Caco-2 (cell line): ENCODE measurements around the gene SPEM2. TPM values are rescaled to one million over a fixed set of nuclear protein-coding genes. Genes with fewer than 3 reads are reported as not detected.
A peak's percentile ranks its signal among the peaks of the same experiment; 100 is the strongest.

Experiments used
- BruUV-seq: library from RNA; stranded (reverse); fragments of 400-500 nt; replicated peaks from 2 replicates; lab custom pipeline; 2021; lab: Mats Ljungman, UMichigan
- CTCF ChIA-PET: fragments of 300-600 bp; sonication (Branson Sonifier 250); formaldehyde crosslinking; loops from one replicate; lab custom pipeline; 2022; ENCODE audit warnings: antibody characterized with exemption; lab: Charles Lee
- POLR2A ChIA-PET: fragments of 300-600 bp; sonication (Branson Sonifier 250); formaldehyde crosslinking; loops from one replicate; lab custom pipeline; 2022; ENCODE audit warnings: antibody characterized with exemption; lab: Charles Lee
- DNase-seq, 2 experiments: peaks; one replicate each; pipeline versions ENCODE4 v3.0.0 to v3.0.0-alpha.2; 2020 to 2022
- H3K27me3 ChIP-seq: replicated peaks from 2 replicates; pipeline ENCODE4 v1.6.0; 2011; ENCODE audit warnings: low read length; ENCODE audit not compliant: control insufficient read depth, insufficient read depth
- H3K36me3 ChIP-seq: 2 replicates; pipeline ENCODE4 v1.5.1; 2011; ENCODE audit warnings: low read length; ENCODE audit not compliant: control insufficient read depth, insufficient read depth
- H3K4me1 ChIP-seq: fragments of 250-450 bp; sonication (Bioruptor Pico); 2 replicates; pipeline ENCODE4 v1.5.1; 2020; ENCODE audit warnings: mild to moderate bottlenecking
- H3K4me3 ChIP-seq: 2 replicates; pipeline ENCODE4 v1.5.1; 2011; ENCODE audit warnings: low read depth, mild to moderate bottlenecking, control low read depth, low read length
- H3K9me3 ChIP-seq: fragments of 250-450 bp; sonication (Bioruptor Pico); 2 replicates; pipeline ENCODE4 v1.5.1; 2020; ENCODE audit warnings: mild to moderate bottlenecking, moderate library complexity
- H3K27ac Mint-ChIP-seq: one replicate; pipeline ENCODE4 v1.8.0; 2022; ENCODE audit warnings: mixed read lengths; ENCODE audit not compliant: unreplicated experiment
- H3K27me3 Mint-ChIP-seq: one replicate; pipeline ENCODE4 v1.8.0; 2022; ENCODE audit warnings: mixed read lengths; ENCODE audit not compliant: insufficient read depth, unreplicated experiment
- H3K36me3 Mint-ChIP-seq: one replicate; pipeline ENCODE4 v1.8.0; 2022; ENCODE audit warnings: mild to moderate bottlenecking, mixed read lengths; ENCODE audit not compliant: insufficient read depth, unreplicated experiment
- H3K4me1 Mint-ChIP-seq: one replicate; pipeline ENCODE4 v1.8.0; 2022; ENCODE audit warnings: low read depth, mixed read lengths; ENCODE audit not compliant: unreplicated experiment
- H3K4me3 Mint-ChIP-seq: one replicate; pipeline ENCODE4 v1.8.0; 2022; ENCODE audit warnings: mild to moderate bottlenecking, moderate library complexity, mixed read lengths; ENCODE audit not compliant: unreplicated experiment
- H3K9me3 Mint-ChIP-seq: one replicate; pipeline ENCODE4 v1.8.0; 2022; ENCODE audit warnings: mixed read lengths; ENCODE audit not compliant: unreplicated experiment
- CTCF ChIP-seq, 2 experiments: fragments of 200-600 bp in 1 of 2; IDR thresholded peaks; 1 replicate in 1 of 2; 2 replicates in 1 of 2; pipeline versions ENCODE4 v1.5.1 to v1.8.0; 2011 to 2022; ENCODE audit warnings: antibody characterized with exemption in 1 of 2, control low read depth in 1 of 2, inconsistent platforms in 1 of 2, low read depth in 1 of 2, low read length in 1 of 2, mild to moderate bottlenecking in 1 of 2, moderate library complexity in 1 of 2; ENCODE audit not compliant: insufficient read depth in 1 of 2, severe bottlenecking in 1 of 2, unreplicated experiment in 1 of 2
- intact Hi-C: fragments of 100-400 bp; cut with micrococcal nuclease; formaldehyde crosslinking; loops from one replicate; pipeline ENCODE4 v1.10.0; 2022; ENCODE audit not compliant: unreplicated experiment
- total RNA-seq: library from RNA; stranded (reverse); gene quantifications from 2 replicates; pipeline ENCODE4 v1.2.3, GENCODE V29; 2022

The SPEM2 gene
- total RNA-seq, 1 experiment from 2014 or later, result not detected

GRCh38 chr17:7476494-7476893 is 51.1 kb downstream of the SPEM2 start:
- no peak for DNase-seq
- H3K36me3 ChIP-seq, result no peaks in the 10 kb centered on the region
- no peaks in the 10 kb centered on the region for H3K9me3 ChIP-seq
- H3K27me3 ChIP-seq, result no peaks in the 10 kb centered on the region
- BruUV-seq, result no TSS peak
- Mint-ChIP-seq H3K9me3 (no peaks in the 10 kb centered on the region), H3K27ac (peak overlapping the region; percentile 66), H3K4me3 (peak overlapping the region; percentile 23), H3K36me3 (peaks cover 21% of the 10 kb centered on the region), H3K4me1 (peaks cover 26% of the 10 kb centered on the region), H3K27me3 (no peaks in the 10 kb centered on the region)
- TF ChIP-seq CTCF (IDR thresholded peaks at IDR 0.05; ENCODE audit: insufficient read depth in 1 of 2, low read depth in 1 of 2, low read length in 1 of 2, severe bottlenecking in 1 of 2, unreplicated experiment in 1 of 2), result no peak
- POLR2A ChIA-PET, result no interaction called here
- intact Hi-C loops, result loop anchor here (5.0 kb wide), 1 partner anchor 124 kb away; the partner anchor contains the start of gene KCTD11
- H3K4me3 ChIP-seq, result no peak overlapping the region
- peaks cover 23% of the 10 kb centered on the region for H3K4me1 ChIP-seq
- CTCF ChIA-PET, result no interaction called here

- no peaks in the 10 kb centered on the region for H3K9me3 ChIP-seq
- no peaks in the 10 kb centered on the region for H3K36me3 ChIP-seq
- H3K27me3 Mint-ChIP-seq, result no peaks in the 10 kb centered on the region
- no peaks in the 10 kb centered on the region for H3K27me3 ChIP-seq
- CTCF ChIA-PET, result no interaction called here
- H3K4me1 Mint-ChIP-seq, result peaks cover 30% of the 10 kb centered on the region
- DNase-seq, result no peak
- intact Hi-C loops, result loop anchor here (5.0 kb wide), 1 partner anchor 125 kb away; the partner anchor contains the start of gene KCTD11
- H3K4me3 Mint-ChIP-seq, result peak overlapping the region; percentile 70
- H3K36me3 Mint-ChIP-seq, result peaks cover 22% of the 10 kb centered on the region
- H3K27ac Mint-ChIP-seq, result peak overlapping the region; percentile 66
- BruUV-seq, result TSS peak; percentile 10
- TF ChIP-seq CTCF (IDR thresholded peaks at IDR 0.05; ENCODE audit: insufficient read depth in 1 of 2, low read depth in 1 of 2, low read length in 1 of 2, severe bottlenecking in 1 of 2, unreplicated experiment in 1 of 2), result no peak
- POLR2A ChIA-PET, result no interaction called here
- no peak overlapping the region for H3K4me3 ChIP-seq
- no peaks in the 10 kb centered on the region for H3K9me3 Mint-ChIP-seq
- H3K4me1 ChIP-seq, result peaks cover 23% of the 10 kb centered on the region
Observed at GRCh38 chr17:7476951-7477350, 51.5 kb downstream of the SPEM2 start.

Other genes starting within 250 kb of the SPEM2 start
- gene ASGR1, start 246.2 kb upstream of the SPEM2 start, total RNA-seq, result 8.3 and 9.2 TPM in 2 replicates
- 0.98 and 1.8 TPM in 2 replicates for gene DLG4, start 205.8 kb upstream of the SPEM2 start, total RNA-seq
- gene ACADVL, start 205.7 kb upstream of the SPEM2 start, total RNA-seq, result 133 and 164 TPM in 2 replicates
- 38.3 and 41.3 TPM in 2 replicates for gene DVL2, start 191.1 kb upstream of the SPEM2 start, total RNA-seq
- 20.5 and 20.6 TPM in 2 replicates for gene PHF23, start 186.2 kb upstream of the SPEM2 start, total RNA-seq
- gene GABARAP, start 183.2 kb upstream of the SPEM2 start, total RNA-seq, result 129 and 140 TPM in 2 replicates
- gene CTDNEP1, start 173.9 kb upstream of the SPEM2 start, total RNA-seq, result 68.6 and 71.1 TPM in 2 replicates
- 43.2 and 43.3 TPM in 2 replicates for gene ELP5, start 173.4 kb upstream of the SPEM2 start, total RNA-seq
- 111 and 115 TPM in 2 replicates for gene CLDN7, start 163.1 kb upstream of the SPEM2 start, total RNA-seq
- 0.35 and 0.88 TPM in 2 replicates for gene SLC2A4, start 143.9 kb upstream of the SPEM2 start, total RNA-seq
- gene YBX2, start 131.0 kb upstream of the SPEM2 start, total RNA-seq, result 21.1 and 27.6 TPM in 2 replicates
- gene EIF5A, start 118.0 kb upstream of the SPEM2 start, total RNA-seq, result 345 and 388 TPM in 2 replicates
- gene GPS2, start 110.3 kb upstream of the SPEM2 start, total RNA-seq, result 36.0 and 39.2 TPM in 2 replicates
- gene NEURL4, start 96.3 kb upstream of the SPEM2 start, total RNA-seq, result 29.5 and 31.1 TPM in 2 replicates
- 1.6 TPM in 1 of 2 replicates, not detected in the other for gene ACAP1, start 89.1 kb upstream of the SPEM2 start, total RNA-seq
- gene KCTD11, start 73.5 kb upstream of the SPEM2 start, total RNA-seq, result 5.1 and 5.4 TPM in 2 replicates
- gene TMEM95, start 70.5 kb upstream of the SPEM2 start, total RNA-seq, result not detected in 2 replicates
- 6.1 and 6.4 TPM in 2 replicates for gene TNK1, start 44.5 kb upstream of the SPEM2 start, total RNA-seq
- 12.7 and 14.5 TPM in 2 replicates for gene PLSCR3, start 31.1 kb upstream of the SPEM2 start, total RNA-seq
- gene TMEM256, start 21.5 kb upstream of the SPEM2 start, total RNA-seq, result 40.2 and 41.3 TPM in 2 replicates
- 12.6 and 16.1 TPM in 2 replicates for gene NLGN2, start 17.8 kb upstream of the SPEM2 start, total RNA-seq
- 0.52 TPM in 1 of 2 replicates, not detected in the other for gene SPEM1, start 5.3 kb upstream of the SPEM2 start, total RNA-seq
- not detected in 2 replicates for gene SPEM3, start 3.2 kb downstream of the SPEM2 start, total RNA-seq
- gene TMEM102, start 9.8 kb downstream of the SPEM2 start, total RNA-seq, result 2.9 and 3.7 TPM in 2 replicates
- 0.91 and 1.3 TPM in 2 replicates for gene FGF11, start 13.9 kb downstream of the SPEM2 start, total RNA-seq
- gene CHRNB1, start 19.4 kb downstream of the SPEM2 start, total RNA-seq, result 1.7 and 2.6 TPM in 2 replicates
- 15.5 and 16.5 TPM in 2 replicates for gene ZBTB4, start 54.0 kb downstream of the SPEM2 start, total RNA-seq
- gene SLC35G6, start 55.8 kb downstream of the SPEM2 start, total RNA-seq, result not detected in 2 replicates
- 69.8 and 72.1 TPM in 2 replicates for gene POLR2A, start 58.8 kb downstream of the SPEM2 start, total RNA-seq
- not detected in 2 replicates for gene TNFSF12, start 123.4 kb downstream of the SPEM2 start, total RNA-seq
- 0.20 TPM in 1 of 2 replicates, not detected in the other for gene TNFSF13, start 133.1 kb downstream of the SPEM2 start, total RNA-seq
- 29.2 and 30.2 TPM in 2 replicates for gene SENP3, start 136.3 kb downstream of the SPEM2 start, total RNA-seq
- gene CD68, start 154.0 kb downstream of the SPEM2 start, total RNA-seq, result 1.1 and 1.6 TPM in 2 replicates
- gene MPDU1, start 158.2 kb downstream of the SPEM2 start, total RNA-seq, result 44.2 and 49.7 TPM in 2 replicates
- 0.53 TPM in 1 of 2 replicates, not detected in the other for gene SOX15, start 164.5 kb downstream of the SPEM2 start, total RNA-seq
- 20.5 and 25.3 TPM in 2 replicates for gene FXR2, start 189.3 kb downstream of the SPEM2 start, total RNA-seq
- gene SAT2, start 202.2 kb downstream of the SPEM2 start, total RNA-seq, result 33.0 TPM in 2 replicates
- gene SHBG, start 204.5 kb downstream of the SPEM2 start, total RNA-seq, result 0.93 and 1.2 TPM in 2 replicates
- 0.11 and 0.14 TPM in 2 replicates for gene ATP1B2, start 225.3 kb downstream of the SPEM2 start, total RNA-seq